ENCODE measurements around the gene CDKN1A.
"Not testable (repeated sequence)": the region's sequence is repeated elsewhere in the genome, so short reads cannot be mapped to it uniquely, and the experiment has no call there.

The CDKN1A gene

GRCh38 chr6:36650848-36651478, 27.6 kb upstream of the CDKN1A start:
- H3F3A ChIP-seq (ENCODE audit: insufficient read depth, low read length), result no peaks in the 10 kb centered on the region
- peaks cover 6% of the 10 kb centered on the region for H3K4me1 ChIP-seq (ENCODE audit: insufficient read depth, low read length, severe bottlenecking)
- H3K9ac ChIP-seq (ENCODE audit: low read length), result no peak overlapping the region
- H3K36me3 ChIP-seq (ENCODE audit: insufficient read depth, low read length), result no peaks in the 10 kb centered on the region
- H3K27ac ChIP-seq (ENCODE audit: low read depth, low read length, poor library complexity, severe bottlenecking), result no peak overlapping the region
- no peak for TF ChIP-seq EZH2 (IDR thresholded peaks at IDR 0.05; ENCODE audit: borderline replicate concordance, low read length)
- no peak for TF ChIP-seq CTCF (IDR thresholded peaks at IDR 0.05; ENCODE audit: low read length)
- no peaks in the 10 kb centered on the region for H4K20me1 ChIP-seq (ENCODE audit: insufficient read depth, low read length)
- no peak overlapping the region for H3K4me2 ChIP-seq (ENCODE audit: low read length)
- H3K4me3 ChIP-seq (ENCODE audit: low read depth, low read length, poor library complexity, severe bottlenecking), result no peak overlapping the region
- no peaks in the 10 kb centered on the region for H3K79me2 ChIP-seq (ENCODE audit: insufficient read depth, low read length)
- H2AFZ ChIP-seq (ENCODE audit: low read length), result no peak overlapping the region
- no peaks in the 10 kb centered on the region for H3K9me2 ChIP-seq (ENCODE audit: low read depth, low read length)
- H3K9me3 ChIP-seq (ENCODE audit: low read length), result no peaks in the 10 kb centered on the region
- H3K27me3 ChIP-seq (ENCODE audit: insufficient read depth, low read length), result no peaks in the 10 kb centered on the region

- no peak overlapping the region for H3K4me2 ChIP-seq (ENCODE audit: low read length)
- H3K4me3 ChIP-seq (ENCODE audit: low read depth, low read length, poor library complexity, severe bottlenecking), result no peak overlapping the region
- H3K27ac ChIP-seq (ENCODE audit: low read depth, low read length, poor library complexity, severe bottlenecking), result no peak overlapping the region
- peaks cover 6% of the 10 kb centered on the region for H3K4me1 ChIP-seq (ENCODE audit: insufficient read depth, low read length, severe bottlenecking)
- H3K36me3 ChIP-seq (ENCODE audit: insufficient read depth, low read length), result no peaks in the 10 kb centered on the region
- no peaks in the 10 kb centered on the region for H3K9me3 ChIP-seq (ENCODE audit: low read length)
- no peaks in the 10 kb centered on the region for H3K9me2 ChIP-seq (ENCODE audit: low read depth, low read length)
- H3K27me3 ChIP-seq (ENCODE audit: insufficient read depth, low read length), result no peaks in the 10 kb centered on the region
- no peaks in the 10 kb centered on the region for H3F3A ChIP-seq (ENCODE audit: insufficient read depth, low read length)
- TF ChIP-seq EZH2 (IDR thresholded peaks at IDR 0.05; ENCODE audit: borderline replicate concordance, low read length), result no peak
- no peak for TF ChIP-seq CTCF (IDR thresholded peaks at IDR 0.05; ENCODE audit: low read length)
- no peak overlapping the region for H3K9ac ChIP-seq (ENCODE audit: low read length)
- H3K79me2 ChIP-seq (ENCODE audit: insufficient read depth, low read length), result no peaks in the 10 kb centered on the region
- no peak overlapping the region for H2AFZ ChIP-seq (ENCODE audit: low read length)
- H4K20me1 ChIP-seq (ENCODE audit: insufficient read depth, low read length), result no peaks in the 10 kb centered on the region
Observed at GRCh38 chr6:36651659-36652379, 26.7 kb upstream of the CDKN1A start.

- not testable (repeated sequence) for H3K9me3 ChIP-seq (ENCODE audit: low read length); H3K4me3 ChIP-seq (ENCODE audit: low read depth, low read length, poor library complexity, severe bottlenecking); H3K9ac ChIP-seq (ENCODE audit: low read length); H3K4me2 ChIP-seq (ENCODE audit: low read length); H4K20me1 ChIP-seq (ENCODE audit: insufficient read depth, low read length); H3K9me2 ChIP-seq (ENCODE audit: low read depth, low read length); H3K36me3 ChIP-seq (ENCODE audit: insufficient read depth, low read length); H2AFZ ChIP-seq (ENCODE audit: low read length); H3K27ac ChIP-seq (ENCODE audit: low read depth, low read length, poor library complexity, severe bottlenecking); H3K27me3 ChIP-seq (ENCODE audit: insufficient read depth, low read length); H3K79me2 ChIP-seq (ENCODE audit: insufficient read depth, low read length); H3K4me1 ChIP-seq (ENCODE audit: insufficient read depth, low read length, severe bottlenecking); H3F3A ChIP-seq (ENCODE audit: insufficient read depth, low read length)
Observed at GRCh38 chr6:36654469-36654868, 24.0 kb upstream of the CDKN1A start.
